ENCODE measurements around the gene GRXCR1. TPM values are rescaled to one million over a fixed set of nuclear protein-coding genes. Genes with fewer than 3 reads are reported as not detected.

Gene GRXCR1
- total RNA-seq (2022; extraction: Qiagen RNA extraction; ENCODE audit: low read depth) = not detected in 5 replicates

GRCh38 chr4:42892413-42892812, at the start of gene GRXCR1:
Gene GRXCR1, plus strand, starts transcription at chr4:42892713. Its CDS starts 554 bp downstream, at chr4:42893267.

Other genes starting within 250 kb of the GRXCR1 start
- gene ATP8A1, start 235.6 kb upstream of the GRXCR1 start, total RNA-seq (2022; extraction: Qiagen RNA extraction; ENCODE audit: low read depth) = 0.03 to 0.23 TPM (median 0.05 TPM) in 5 replicates